ENCODE measurements around the gene ZNF385B.

GRCh38 chr2:179626261-179626660, 235.2 kb downstream of the ZNF385B start:
- TF ChIP-seq CTCF (IDR thresholded peaks at IDR 0.05) (no peak), SIN3A (IDR thresholded peaks at IDR 0.05; ENCODE audit: borderline replicate concordance, insufficient read depth, low read depth, low read length) (no peak), POLR2AphosphoS5 (IDR thresholded peaks at IDR 0.05; ENCODE audit: low read depth, low read length) (no peak), TCF7L2 (IDR thresholded peaks at IDR 0.05; ENCODE audit: low read depth, low read length) (no peak), REST (IDR thresholded peaks at IDR 0.05; ENCODE audit: insufficient read depth in 1 of 2, low read depth in 2 of 2, low read length in 1 of 2) (no peak)

Data from Panc1 (cell line).